Measurements from ENCODE around the gene HHATL.

HHATL gene

GRCh38 chr3:42649006-42649405 lies 53.6 kb downstream of the HHATL start:
- no peak for DNase-seq

- no peak for DNase-seq
Measured at GRCh38 chr3:42647821-42648459, 54.7 kb downstream of the HHATL start.

All from suppressor macrophage treated with lipopolysaccharide for 4 hours (primary cell).